ENCODE data around the gene MAST4.
"Not testable (repeated sequence)": the region's sequence is repeated elsewhere in the genome, so short reads cannot be mapped to it uniquely, and the experiment has no call there.

The MAST4 gene

GRCh38 chr5:67153292-67153691, 557.1 kb downstream of the MAST4 start:
- no peak for DNase-seq

GRCh38 chr5:67154556-67155206, 558.5 kb downstream of the MAST4 start:
- peak in 2 of 51 donors; percentile 7 to 11 for DNase-seq

- DNase-seq = peak in 4 of 51 donors; percentile 9 to 40 (median 16)
Measured at GRCh38 chr5:67156976-67157583, 560.9 kb downstream of the MAST4 start.

GRCh38 chr5:67160272-67160671, 564.1 kb downstream of the MAST4 start:
- no peak for DNase-seq

GRCh38 chr5:67160985-67161384, 564.8 kb downstream of the MAST4 start:
- no peak for DNase-seq

- DNase-seq = no peak
Measured at GRCh38 chr5:67161767-67162166, 565.6 kb downstream of the MAST4 start.

GRCh38 chr5:67163231-67163756, 567.1 kb downstream of the MAST4 start:
- no peak for DNase-seq

GRCh38 chr5:67163863-67164595, 567.8 kb downstream of the MAST4 start:
- DNase-seq = no peak

- DNase-seq = no peak
Measured at GRCh38 chr5:67164856-67165525, 568.8 kb downstream of the MAST4 start.

- DNase-seq = peak; percentile 21 to 84 (median 69)
Measured at GRCh38 chr5:67165526-67166459, 569.6 kb downstream of the MAST4 start.

- peak in 13 of 51 donors; percentile 38 to 77 (median 56) for DNase-seq
Measured at GRCh38 chr5:67166460-67167285, 570.5 kb downstream of the MAST4 start.

- DNase-seq = no peak
Measured at GRCh38 chr5:67168069-67168468, 571.9 kb downstream of the MAST4 start.

GRCh38 chr5:67170767-67171166, 574.6 kb downstream of the MAST4 start:
- no peak for DNase-seq

GRCh38 chr5:67173351-67173750, 577.2 kb downstream of the MAST4 start:
- DNase-seq = not testable (repeated sequence)

GRCh38 chr5:67173959-67174358, 577.8 kb downstream of the MAST4 start:
- DNase-seq = no peak

GRCh38 chr5:67176936-67177335, 580.7 kb downstream of the MAST4 start:
- no peak for DNase-seq

GRCh38 chr5:67178085-67178484, 581.9 kb downstream of the MAST4 start:
- no peak for DNase-seq

GRCh38 chr5:67178966-67179365, 582.8 kb downstream of the MAST4 start:
- no peak for DNase-seq

GRCh38 chr5:67179697-67180361, 583.6 kb downstream of the MAST4 start:
- no peak for DNase-seq

Data from hypothalamus (tissue), 51 donors.